ENCODE results near the gene MTMR12.
A peak's percentile ranks its signal among the peaks of the same experiment; 100 is the strongest.

The MTMR12 gene

GRCh38 chr5:32263684-32264083 lies 49.1 kb downstream of the MTMR12 start:
- Histone ChIP-seq H3K27ac (ENCODE audit: low read depth, low read length) (no peak overlapping the region), H3K9ac (ENCODE audit: low read depth in 1 of 2, low read length in 2 of 2) (no peak overlapping the region), H3K27me3 (ENCODE audit: control insufficient read depth in 1 of 2, insufficient read depth in 2 of 2, low read length in 2 of 2) (no peaks in the 10 kb centered on the region), H3K4me1 (ENCODE audit: control insufficient read depth in 1 of 2, insufficient read depth in 2 of 2, low read length in 2 of 2) (no peaks in the 10 kb centered on the region), H3K4me3 (ENCODE audit: low read depth in 1 of 2, low read length in 2 of 2) (no peak overlapping the region), H3K36me3 (ENCODE audit: control insufficient read depth in 1 of 2, insufficient read depth in 2 of 2, low read length in 2 of 2) (peaks cover 24 to 69% of the 10 kb centered on the region in 2 donors), H3K9me3 (ENCODE audit: control insufficient read depth in 1 of 2, low read length in 2 of 2) (no peaks in the 10 kb centered on the region)

- no peaks in the 10 kb centered on the region for H3K27me3 ChIP-seq (ENCODE audit: control insufficient read depth in 1 of 2, insufficient read depth in 2 of 2, low read length in 2 of 2)
- no peak overlapping the region for H3K27ac ChIP-seq (ENCODE audit: low read depth, low read length)
- H3K36me3 ChIP-seq (ENCODE audit: control insufficient read depth in 1 of 2, insufficient read depth in 2 of 2, low read length in 2 of 2) = peaks cover 26 to 60% of the 10 kb centered on the region in 2 donors
- H3K4me3 ChIP-seq (ENCODE audit: low read depth in 1 of 2, low read length in 2 of 2) = no peak overlapping the region
- no peaks in the 10 kb centered on the region for H3K4me1 ChIP-seq (ENCODE audit: control insufficient read depth in 1 of 2, insufficient read depth in 2 of 2, low read length in 2 of 2)
- H3K9ac ChIP-seq (ENCODE audit: low read depth in 1 of 2, low read length in 2 of 2) = no peak overlapping the region
- no peaks in the 10 kb centered on the region for H3K9me3 ChIP-seq (ENCODE audit: control insufficient read depth in 1 of 2, low read length in 2 of 2)
These were observed 51.5 kb downstream of the MTMR12 start for GRCh38 chr5:32261198-32261597.

- Histone ChIP-seq H3K4me1 (ENCODE audit: control insufficient read depth in 1 of 2, insufficient read depth in 2 of 2, low read length in 2 of 2) (no peaks in the 10 kb centered on the region), H3K9me3 (ENCODE audit: control insufficient read depth in 1 of 2, low read length in 2 of 2) (no peaks in the 10 kb centered on the region), H3K4me3 (ENCODE audit: low read depth in 1 of 2, low read length in 2 of 2) (no peak overlapping the region), H3K9ac (ENCODE audit: low read depth in 1 of 2, low read length in 2 of 2) (no peak overlapping the region), H3K27me3 (ENCODE audit: control insufficient read depth in 1 of 2, insufficient read depth in 2 of 2, low read length in 2 of 2) (no peaks in the 10 kb centered on the region), H3K36me3 (ENCODE audit: control insufficient read depth in 1 of 2, insufficient read depth in 2 of 2, low read length in 2 of 2) (peaks cover 26 to 61% of the 10 kb centered on the region in 2 donors), H3K27ac (ENCODE audit: low read depth, low read length) (no peak overlapping the region)
These were observed 53.7 kb downstream of the MTMR12 start for GRCh38 chr5:32259033-32259432.

- H3K36me3 ChIP-seq (ENCODE audit: control insufficient read depth in 1 of 2, insufficient read depth in 2 of 2, low read length in 2 of 2) = peaks cover 23 to 62% of the 10 kb centered on the region in 2 donors
These were observed 54.3 kb downstream of the MTMR12 start for GRCh38 chr5:32258424-32258823.

GRCh38 chr5:32255540-32255900 lies 57.2 kb downstream of the MTMR12 start:
- Histone ChIP-seq H3K36me3 (ENCODE audit: control insufficient read depth in 1 of 2, insufficient read depth in 2 of 2, low read length in 2 of 2) (peaks cover 19 to 57% of the 10 kb centered on the region in 2 donors), H3K9me3 (ENCODE audit: control insufficient read depth in 1 of 2, low read length in 2 of 2) (no peaks in the 10 kb centered on the region), H3K9ac (ENCODE audit: low read depth in 1 of 2, low read length in 2 of 2) (no peak overlapping the region), H3K27ac (ENCODE audit: low read depth, low read length) (no peak overlapping the region), H3K27me3 (ENCODE audit: control insufficient read depth in 1 of 2, insufficient read depth in 2 of 2, low read length in 2 of 2) (no peaks in the 10 kb centered on the region), H3K4me3 (ENCODE audit: low read depth in 1 of 2, low read length in 2 of 2) (no peak overlapping the region), H3K4me1 (ENCODE audit: control insufficient read depth in 1 of 2, insufficient read depth in 2 of 2, low read length in 2 of 2) (no peaks in the 10 kb centered on the region)

More at GRCh38 chr5:32258424-32258823, 54.3 kb downstream of the MTMR12 start:
- Histone ChIP-seq H3K4me1 (ENCODE audit: control insufficient read depth in 1 of 2, insufficient read depth in 2 of 2, low read length in 2 of 2) (no peaks in the 10 kb centered on the region), H3K4me3 (ENCODE audit: low read depth in 1 of 2, low read length in 2 of 2) (no peak overlapping the region), H3K27me3 (ENCODE audit: control insufficient read depth in 1 of 2, insufficient read depth in 2 of 2, low read length in 2 of 2) (no peaks in the 10 kb centered on the region), H3K27ac (ENCODE audit: low read depth, low read length) (no peak overlapping the region), H3K9me3 (ENCODE audit: control insufficient read depth in 1 of 2, low read length in 2 of 2) (no peaks in the 10 kb centered on the region), H3K9ac (ENCODE audit: low read depth in 1 of 2, low read length in 2 of 2) (no peak overlapping the region)

- H3K36me3 ChIP-seq (ENCODE audit: control insufficient read depth in 1 of 2, insufficient read depth in 2 of 2, low read length in 2 of 2) = peaks cover 19 to 52% of the 10 kb centered on the region in 2 donors
- no peak overlapping the region for H3K27ac ChIP-seq (ENCODE audit: low read depth, low read length)
- no peak overlapping the region for H3K9ac ChIP-seq (ENCODE audit: low read depth in 1 of 2, low read length in 2 of 2)
These were observed 57.7 kb downstream of the MTMR12 start for GRCh38 chr5:32254881-32255539.

GRCh38 chr5:32251871-32252458 lies 60.8 kb downstream of the MTMR12 start:
- Histone ChIP-seq H3K4me3 (ENCODE audit: low read depth in 1 of 2, low read length in 2 of 2) (no peak overlapping the region), H3K4me1 (ENCODE audit: control insufficient read depth in 1 of 2, insufficient read depth in 2 of 2, low read length in 2 of 2) (peaks cover 0 to 15% of the 10 kb centered on the region in 2 donors), H3K36me3 (ENCODE audit: control insufficient read depth in 1 of 2, insufficient read depth in 2 of 2, low read length in 2 of 2) (peaks cover 22 to 63% of the 10 kb centered on the region in 2 donors)

More at GRCh38 chr5:32254881-32255539, 57.7 kb downstream of the MTMR12 start:
- no peaks in the 10 kb centered on the region for H3K27me3 ChIP-seq (ENCODE audit: control insufficient read depth in 1 of 2, insufficient read depth in 2 of 2, low read length in 2 of 2)
- H3K4me1 ChIP-seq (ENCODE audit: control insufficient read depth in 1 of 2, insufficient read depth in 2 of 2, low read length in 2 of 2) = peaks cover 0 to 4% of the 10 kb centered on the region in 2 donors
- H3K4me3 ChIP-seq (ENCODE audit: low read depth in 1 of 2, low read length in 2 of 2) = no peak overlapping the region
- H3K9me3 ChIP-seq (ENCODE audit: control insufficient read depth in 1 of 2, low read length in 2 of 2) = no peaks in the 10 kb centered on the region

GRCh38 chr5:32249668-32250067 lies 63.1 kb downstream of the MTMR12 start:
- no peaks in the 10 kb centered on the region for H3K9me3 ChIP-seq (ENCODE audit: control insufficient read depth in 1 of 2, low read length in 2 of 2)
- no peak overlapping the region for H3K9ac ChIP-seq (ENCODE audit: low read depth in 1 of 2, low read length in 2 of 2)
- H3K27me3 ChIP-seq (ENCODE audit: control insufficient read depth in 1 of 2, insufficient read depth in 2 of 2, low read length in 2 of 2) = no peaks in the 10 kb centered on the region
- peaks cover 22 to 64% of the 10 kb centered on the region in 2 donors for H3K36me3 ChIP-seq (ENCODE audit: control insufficient read depth in 1 of 2, insufficient read depth in 2 of 2, low read length in 2 of 2)
- H3K4me1 ChIP-seq (ENCODE audit: control insufficient read depth in 1 of 2, insufficient read depth in 2 of 2, low read length in 2 of 2) = peaks cover 0 to 15% of the 10 kb centered on the region in 2 donors
- H3K4me3 ChIP-seq (ENCODE audit: low read depth in 1 of 2, low read length in 2 of 2) = no peak overlapping the region
- peak overlapping the region; percentile 18 for H3K27ac ChIP-seq (ENCODE audit: low read depth, low read length)

More at GRCh38 chr5:32251871-32252458, 60.8 kb downstream of the MTMR12 start:
- H3K27ac ChIP-seq (ENCODE audit: low read depth, low read length) = no peak overlapping the region
- H3K27me3 ChIP-seq (ENCODE audit: control insufficient read depth in 1 of 2, insufficient read depth in 2 of 2, low read length in 2 of 2) = no peaks in the 10 kb centered on the region
- H3K9me3 ChIP-seq (ENCODE audit: control insufficient read depth in 1 of 2, low read length in 2 of 2) = no peaks in the 10 kb centered on the region
- H3K9ac ChIP-seq (ENCODE audit: low read depth in 1 of 2, low read length in 2 of 2) = no peak overlapping the region

GRCh38 chr5:32245742-32246141 lies 67.0 kb downstream of the MTMR12 start:
- Histone ChIP-seq H3K27me3 (ENCODE audit: control insufficient read depth in 1 of 2, insufficient read depth in 2 of 2, low read length in 2 of 2) (no peaks in the 10 kb centered on the region), H3K9me3 (ENCODE audit: control insufficient read depth in 1 of 2, low read length in 2 of 2) (no peaks in the 10 kb centered on the region), H3K4me1 (ENCODE audit: control insufficient read depth in 1 of 2, insufficient read depth in 2 of 2, low read length in 2 of 2) (peaks cover 0 to 15% of the 10 kb centered on the region in 2 donors), H3K4me3 (ENCODE audit: low read depth in 1 of 2, low read length in 2 of 2) (no peak overlapping the region), H3K27ac (ENCODE audit: low read depth, low read length) (no peak overlapping the region), H3K36me3 (ENCODE audit: control insufficient read depth in 1 of 2, insufficient read depth in 2 of 2, low read length in 2 of 2) (peaks cover 46 to 67% of the 10 kb centered on the region in 2 donors), H3K9ac (ENCODE audit: low read depth in 1 of 2, low read length in 2 of 2) (no peak overlapping the region)

- H3K27ac ChIP-seq (ENCODE audit: low read depth, low read length) = no peak overlapping the region
- no peaks in the 10 kb centered on the region for H3K9me3 ChIP-seq (ENCODE audit: control insufficient read depth in 1 of 2, low read length in 2 of 2)
- no peaks in the 10 kb centered on the region for H3K27me3 ChIP-seq (ENCODE audit: control insufficient read depth in 1 of 2, insufficient read depth in 2 of 2, low read length in 2 of 2)
- H3K4me3 ChIP-seq (ENCODE audit: low read depth in 1 of 2, low read length in 2 of 2) = no peak overlapping the region
- peaks cover 0 to under 1% of the 10 kb centered on the region in 2 donors for H3K4me1 ChIP-seq (ENCODE audit: control insufficient read depth in 1 of 2, insufficient read depth in 2 of 2, low read length in 2 of 2)
- H3K36me3 ChIP-seq (ENCODE audit: control insufficient read depth in 1 of 2, insufficient read depth in 2 of 2, low read length in 2 of 2) = peaks cover 48 to 74% of the 10 kb centered on the region in 2 donors
- H3K9ac ChIP-seq (ENCODE audit: low read depth in 1 of 2, low read length in 2 of 2) = no peak overlapping the region
These were observed 68.7 kb downstream of the MTMR12 start for GRCh38 chr5:32244017-32244416.

All from duodenal mucosa (tissue), 2 donors.